H1 (cell line): ENCODE results near the gene CAPN13. TPM values are rescaled to one million over a fixed set of nuclear protein-coding genes. Genes with fewer than 3 reads are reported as not detected.

Source experiments
- CTCF ChIA-PET: fragments of 300-600 bp; sonication (Branson Sonifier 250); formaldehyde crosslinking; loops from one replicate; lab custom pipeline; 2021; ENCODE audit not compliant: partially characterized antibody; lab: Charles Lee
- POLR2A ChIA-PET: fragments of 300-600 bp; sonication (Branson Sonifier 250); formaldehyde crosslinking; loops from one replicate; lab custom pipeline; 2021; ENCODE audit warnings: inconsistent platforms; ENCODE audit not compliant: partially characterized antibody; lab: Charles Lee
- DNase-seq, 2 experiments: peaks; one replicate each; pipeline versions ENCODE4 v3.0.0 to v3.0.0-alpha.2; 2010 to 2022; ENCODE audit warnings: low spot score in 2 of 2, low read depth in 1 of 2, mixed read lengths in 1 of 2
- FAIRE-seq: peaks from 2 replicates; lab custom pipeline; 2011; peaks lifted over from hg19 to GRCh38; lab: Jason Lieb, UNC
- H2AFZ ChIP-seq: 2 replicates; pipeline ENCODE4 v1.8.1; 2012; ENCODE audit warnings: low read length, inconsistent platforms
- H2AK5ac ChIP-seq: 2 replicates; pipeline ENCODE4 v1.6.1; 2013; ENCODE audit warnings: low read depth, low read length
- H2BK120ac ChIP-seq: replicated peaks from 2 replicates; pipeline ENCODE3; 2013; ENCODE audit warnings: low read depth, low read length, inconsistent platforms
- H2BK12ac ChIP-seq: 2 replicates; pipeline ENCODE4 v1.6.1; 2013; ENCODE audit warnings: low read depth, low read length
- H2BK15ac ChIP-seq: 2 replicates; pipeline ENCODE4 v1.6.1; 2013; ENCODE audit warnings: low read length
- H2BK20ac ChIP-seq: 2 replicates; pipeline ENCODE4 v1.6.1; 2013; ENCODE audit warnings: low read length
- H2BK5ac ChIP-seq: 2 replicates; pipeline ENCODE4 v1.6.1; 2013; ENCODE audit warnings: low read depth, low read length
- H3K14ac ChIP-seq: 2 replicates; pipeline ENCODE4 v1.6.1; 2013; ENCODE audit warnings: inconsistent platforms; ENCODE audit not compliant: insufficient read length
- H3K18ac ChIP-seq: 2 replicates; pipeline ENCODE4 v1.6.1; 2013; ENCODE audit warnings: low read length; ENCODE audit errors: extremely low read depth
- H3K23ac ChIP-seq: 2 replicates; pipeline ENCODE4 v1.6.1; 2013; ENCODE audit warnings: inconsistent platforms; ENCODE audit not compliant: insufficient read length
- H3K23me2 ChIP-seq: 2 replicates; pipeline ENCODE4 v1.6.1; 2013; ENCODE audit warnings: low read depth, low read length
- H3K27ac ChIP-seq: 2 replicates; pipeline ENCODE4 v1.6.1; 2011; ENCODE audit warnings: low read depth, low read length, inconsistent platforms
- H3K27me3 ChIP-seq, 4 experiments: replicated peaks in 1 of 4; 1 replicate in 1 of 4; 2 replicates in 3 of 4; pipeline versions ENCODE4 v1.6.1 to v1.8.1; 2011 to 2013; ENCODE audit warnings: low read length in 3 of 4, mild to moderate bottlenecking in 3 of 4, inconsistent platforms in 2 of 4, mixed read lengths in 2 of 4, moderate library complexity in 1 of 4; ENCODE audit not compliant: control insufficient read depth in 3 of 4, insufficient read depth in 3 of 4; ENCODE audit errors: extremely low read depth in 1 of 4
- H3K36me3 ChIP-seq, 4 experiments: 2 replicates each; pipeline versions ENCODE4 v1.6.1 to v1.8.1; 2011 to 2013; ENCODE audit warnings: mild to moderate bottlenecking in 4 of 4, low read length in 3 of 4, moderate library complexity in 2 of 4, control low read depth in 1 of 4, inconsistent platforms in 1 of 4; ENCODE audit not compliant: insufficient read depth in 4 of 4, control insufficient read depth in 2 of 4
- H3K4ac ChIP-seq: replicated peaks from 2 replicates; pipeline ENCODE3; 2013; ENCODE audit warnings: low read length, low read depth, mixed read lengths, inconsistent platforms; ENCODE audit not compliant: insufficient read length
- H3K4me1 ChIP-seq, 4 experiments: replicated peaks in 1 of 4; 1 replicate in 1 of 4; 2 replicates in 3 of 4; pipeline versions ENCODE4 v1.6.1 to v1.8.1; 2011 to 2013; ENCODE audit warnings: low read length in 3 of 4, inconsistent platforms in 2 of 4, mixed read lengths in 1 of 4; ENCODE audit not compliant: insufficient read depth in 4 of 4, control insufficient read depth in 3 of 4
- H3K4me2 ChIP-seq, 2 experiments: 2 replicates each; pipeline versions ENCODE4 v1.6.1 to v1.8.1; 2011 to 2013; ENCODE audit warnings: low read depth in 2 of 2, low read length in 2 of 2, control low read depth in 1 of 2, inconsistent platforms in 1 of 2, mild to moderate bottlenecking in 1 of 2; ENCODE audit not compliant: insufficient read depth in 1 of 2
- H3K4me3 ChIP-seq, 4 experiments: fragments of 200-600, 300-600 bp in 1 of 4; sonication (generic), shearing (Covaris generic), sonication (Bioruptor Twin) in 1 of 4; 2 replicates each; pipeline versions ENCODE4 v1.5.1 to v1.8.1; 2011 to 2016; ENCODE audit warnings: low read length in 4 of 4, low read depth in 3 of 4, control low read depth in 2 of 4, inconsistent platforms in 2 of 4, mild to moderate bottlenecking in 2 of 4, mixed read lengths in 1 of 4, moderate library complexity in 1 of 4; ENCODE audit not compliant: insufficient read depth in 2 of 4; ENCODE audit errors: extremely low read depth in 1 of 4
- H3K56ac ChIP-seq: replicated peaks from 2 replicates; pipeline ENCODE3; 2013; ENCODE audit warnings: low read depth, mild to moderate bottlenecking, mixed read lengths, low read length, inconsistent platforms; ENCODE audit not compliant: insufficient read length
- H3K79me1 ChIP-seq: 2 replicates; pipeline ENCODE4 v1.6.1; 2013; ENCODE audit warnings: low read depth, low read length, control low read depth
- H3K79me2 ChIP-seq, 2 experiments: 2 replicates each; pipeline versions ENCODE4 v1.6.1 to v1.8.1; 2012 to 2013; ENCODE audit warnings: low read length in 2 of 2, mild to moderate bottlenecking in 2 of 2, inconsistent platforms in 1 of 2; ENCODE audit not compliant: insufficient read depth in 2 of 2, control insufficient read depth in 1 of 2
- H3K9ac ChIP-seq, 4 experiments: replicated peaks in 1 of 4; 1 replicate in 1 of 4; 2 replicates in 3 of 4; pipeline versions ENCODE4 v1.6.1 to v1.8.1; 2011 to 2013; ENCODE audit warnings: low read depth in 3 of 4, low read length in 3 of 4, control low read depth in 2 of 4, mild to moderate bottlenecking in 2 of 4, moderate library complexity in 2 of 4, inconsistent platforms in 1 of 4; ENCODE audit errors: extremely low read depth in 1 of 4
- H3K9me3 ChIP-seq, 2 experiments: 2 replicates each; pipeline versions ENCODE4 v1.6.1 to v1.8.1; 2012 to 2013; ENCODE audit warnings: mild to moderate bottlenecking in 2 of 2, moderate library complexity in 2 of 2, control low read depth in 1 of 2, inconsistent platforms in 1 of 2, low read depth in 1 of 2, low read length in 1 of 2, mixed read lengths in 1 of 2; ENCODE audit not compliant: insufficient read depth in 2 of 2
- H4K20me1 ChIP-seq, 2 experiments: replicated peaks in 1 of 2; 2 replicates each; pipeline versions ENCODE3 to v1.8.1; 2011 to 2013; ENCODE audit warnings: inconsistent platforms in 2 of 2, low read length in 2 of 2, mild to moderate bottlenecking in 1 of 2; ENCODE audit not compliant: insufficient read depth in 2 of 2, control insufficient read depth in 1 of 2
- H4K5ac ChIP-seq: 2 replicates; pipeline ENCODE4 v1.6.1; 2013; ENCODE audit warnings: low read length, low read depth, mixed read lengths, inconsistent platforms; ENCODE audit not compliant: insufficient read length
- H4K8ac ChIP-seq: 2 replicates; pipeline ENCODE4 v1.8.0; 2013; ENCODE audit warnings: mild to moderate bottlenecking, moderate library complexity, low read length, inconsistent platforms; ENCODE audit not compliant: insufficient read depth; ENCODE audit errors: extremely low read depth
- H4K91ac ChIP-seq: replicated peaks from 2 replicates; pipeline ENCODE3; 2013; ENCODE audit warnings: low read length, mixed read lengths, inconsistent platforms; ENCODE audit not compliant: insufficient read length
- BACH1 ChIP-seq: IDR thresholded peaks from 2 replicates; pipeline ENCODE4 v1.6.1; 2012; ENCODE audit warnings: low read length, improper control_type of control experiment
- HDAC6 ChIP-seq: IDR thresholded peaks from one replicate; pipeline ENCODE4 v1.7.1; 2012; ENCODE audit warnings: low read depth, mild to moderate bottlenecking, inconsistent platforms, low read length, moderate library complexity
- MAFK ChIP-seq: IDR thresholded peaks from 2 replicates; pipeline ENCODE4 v1.6.1; 2012; ENCODE audit warnings: low read depth, mild to moderate bottlenecking, improper control_type of control experiment, low read length
- SIRT6 ChIP-seq: IDR thresholded peaks from one replicate; pipeline ENCODE4 v1.7.1; 2012; ENCODE audit warnings: low read length, inconsistent platforms
- SP4 ChIP-seq: IDR thresholded peaks from 2 replicates; pipeline ENCODE4 v1.6.1; 2012; ENCODE audit warnings: low read length, inconsistent platforms
- YY1 ChIP-seq: IDR thresholded peaks from 2 replicates; pipeline ENCODE4 v1.6.1; 2011; ENCODE audit warnings: low read depth, mild to moderate bottlenecking, low read length
- WGBS, 2 experiments: shearing (Covaris generic) in 1 of 2; methylation state at CpG; one replicate each; pipeline versions ENCODE4 v1.1.6 to v1.1.7; 2013 to 2015; ENCODE audit warnings: low lambda C conversion rate in 2 of 2, mixed read lengths in 2 of 2, inconsistent platforms in 1 of 2, low coverage in 1 of 2, missing lambda C conversion rate in 1 of 2; ENCODE audit not compliant: insufficient replicate concordance in 2 of 2, insufficient coverage in 1 of 2, insufficient read length in 1 of 2; ENCODE audit errors: extremely low coverage in 1 of 2, missing lambda C conversion rate in 1 of 2; 5-methylcytosine and 5-hydroxymethylcytosine counted together
- polyA plus RNA-seq, 7 experiments: library from polyadenylated mRNA; depleted of rRNA in 3 of 7; stranded (reverse) in 5 of 7; unstranded in 2 of 7; fragments of >200 nt in 5 of 7; fragments of 200-250 nt in 2 of 7; gene quantifications; 1 replicate in 5 of 7; 2 replicates in 1 of 7; 4 replicates in 1 of 7; pipeline versions ENCODE4 v1.2.1 to v1.2.3, GENCODE V29; 2011 to 2013; ENCODE audit warnings: missing spikeins in 2 of 7, mixed read lengths in 2 of 7
- total RNA-seq: library from RNA; stranded (reverse); fragmentation: NEBNext Ultra II Directional; extraction: Animal tissue kit (Norgen Biotek cat#: 25700); gene quantifications from 2 replicates; pipeline ENCODE4 v1.2.1, GENCODE V29; 2021
- TF ChIP-seq, protein P1 (sequence below): IDR thresholded peaks from 2 replicates; pipeline ENCODE4 v1.6.1; 2012; ENCODE audit warnings: inconsistent platforms

The CAPN13 gene
- total and polyA plus RNA-seq, 2 of the 8 experiments (the other 6 are each of a cell fraction or from before 2014, with no cell fraction given): 2.4 TPM

DNA sequence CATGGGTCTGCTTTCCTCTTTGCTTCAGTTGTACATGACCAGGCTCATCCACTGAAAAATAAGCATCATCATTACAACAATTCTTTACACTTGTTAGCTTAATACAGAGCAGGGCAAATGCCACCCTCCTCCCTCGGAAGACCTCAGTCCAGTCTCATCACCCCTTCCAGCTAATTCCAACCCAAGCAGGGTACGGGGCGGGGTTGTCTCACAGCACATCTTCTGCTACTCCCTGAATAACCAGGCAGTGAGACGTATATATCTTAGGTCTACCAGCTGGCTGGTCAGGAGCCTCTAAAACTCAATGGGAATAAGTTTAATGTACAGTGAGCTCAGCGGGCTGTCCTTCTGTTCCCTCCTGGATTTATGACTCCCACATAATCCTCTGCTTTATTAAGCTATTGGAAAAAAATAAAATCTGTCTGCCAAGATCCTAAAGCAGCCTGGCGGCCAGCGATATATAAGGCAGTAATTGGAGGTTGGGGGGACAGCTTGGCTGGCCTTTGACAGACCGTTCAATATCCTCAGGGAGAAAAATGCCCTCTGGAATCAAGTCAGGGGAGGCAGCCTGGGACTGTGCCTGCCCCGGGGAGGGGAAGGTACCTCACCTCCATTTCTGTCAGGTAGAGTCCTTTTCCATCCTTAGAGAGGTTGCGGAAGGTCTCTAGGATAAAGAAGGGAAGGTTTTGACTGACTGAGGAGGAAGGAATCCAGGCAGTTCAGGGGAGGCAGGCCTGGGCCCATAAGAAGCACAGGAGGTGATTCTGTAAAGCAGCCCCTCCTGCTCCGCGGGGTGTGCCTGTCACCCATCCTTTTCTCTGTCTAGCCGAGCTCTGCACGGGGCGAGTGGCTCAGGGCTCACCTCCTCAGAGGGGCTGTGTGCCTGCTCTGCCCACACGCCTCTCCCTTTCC lies 76.3 kb downstream of the CAPN13 start:
- 92% methylated on average over 16 of the region's 16 CpGs; no CpG with 5 or more reads in 1 of the 2 experiments for WGBS, 2 experiments
- TF ChIP-seq SP4 (no peak), MAFK (no peak), YY1 (no peak), SIRT6 (no peak), HDAC6 (no peak), BACH1 (no peak)
- TF ChIP-seq, protein P1, sequence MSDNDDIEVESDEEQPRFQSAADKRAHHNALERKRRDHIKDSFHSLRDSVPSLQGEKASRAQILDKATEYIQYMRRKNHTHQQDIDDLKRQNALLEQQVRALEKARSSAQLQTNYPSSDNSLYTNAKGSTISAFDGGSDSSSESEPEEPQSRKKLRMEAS: no peak

More for the DNA sequence above, 76.3 kb downstream of the CAPN13 start:
- no peak overlapping the region for H3K18ac ChIP-seq
- H2AFZ ChIP-seq: no peak overlapping the region
- H3K14ac ChIP-seq: no peak overlapping the region
- H2BK5ac ChIP-seq: no peak overlapping the region
- ChIA-PET POLR2A (no interaction called here), CTCF (interaction anchor here (0.6 to 3.3 kb wide), 11 partner anchors 10 to 1036 kb away, joined by 3 to 16 read pairs (median 4); no protein-coding TSS in a partner anchor)
- H2BK20ac ChIP-seq: no peak overlapping the region
- H3K9ac ChIP-seq: no peak overlapping the region
- no peak overlapping the region for H3K4me2 ChIP-seq
- no peak overlapping the region for H3K4me3 ChIP-seq
- H3K23ac ChIP-seq: no peak overlapping the region
- FAIRE-seq (no peak), DNase-seq (no peak)
- H3K4me1 ChIP-seq: no peaks in the 10 kb centered on the region
- no peaks in the 10 kb centered on the region for H3K9me3 ChIP-seq
- H2BK12ac ChIP-seq: no peak overlapping the region
- H2BK120ac ChIP-seq: no peak overlapping the region
- no peak overlapping the region for H3K56ac ChIP-seq
- H3K27me3 ChIP-seq: no peaks in the 10 kb centered on the region
- H4K20me1 ChIP-seq: no peaks in the 10 kb centered on the region
- H4K8ac ChIP-seq: no peak overlapping the region
- H2BK15ac ChIP-seq: no peak overlapping the region
- H3K4ac ChIP-seq: no peak overlapping the region
- no peaks in the 10 kb centered on the region; the same call in 1 of the 2 replicates for H3K23me2 ChIP-seq
- H3K79me1 ChIP-seq: no peaks in the 10 kb centered on the region
- no peaks in the 10 kb centered on the region for H3K36me3 ChIP-seq
- H3K27ac ChIP-seq: no peak overlapping the region
- no peak overlapping the region for H4K91ac ChIP-seq
- no peaks in the 10 kb centered on the region for H3K79me2 ChIP-seq
- no peak overlapping the region for H4K5ac ChIP-seq
- no peak overlapping the region for H2AK5ac ChIP-seq
